Hepatocyte (in vitro differentiated cells): Measurements from ENCODE around the gene SC5D.

Source experiments
- CTCF ChIP-seq: fragments of 200-600 bp; sonication (generic); IDR thresholded peaks from 2 replicates; pipeline ENCODE4 v1.5.1; 2016; ENCODE audit warnings: antibody characterized with exemption, mild to moderate bottlenecking; ENCODE audit not compliant: poor library complexity
- EZH2 ChIP-seq: fragments of 200-600 bp; sonication (generic); IDR thresholded peaks from 2 replicates; pipeline ENCODE4 v1.6.1; 2016; ENCODE audit warnings: antibody characterized with exemption, mild to moderate bottlenecking, borderline replicate concordance
- EZH2phosphoT487 ChIP-seq: fragments of 200-600 bp; sonication (generic); IDR thresholded peaks from one replicate; pipeline ENCODE4 v1.6.1; 2018; ENCODE audit warnings: antibody characterized with exemption, mild to moderate bottlenecking, low read depth, moderate library complexity; ENCODE audit not compliant: unreplicated experiment, severe bottlenecking

GRCh38 chr11:121292495-121293287 is at the start of gene SC5D:
- TF ChIP-seq CTCF (no peak), EZH2phosphoT487 (no peak), EZH2 (no peak)
